Spleen (tissue), 11 donors: ENCODE measurements around the gene FRRS1. TPM values are rescaled to one million over a fixed set of nuclear protein-coding genes. Genes with fewer than 3 reads are reported as not detected.
"Not testable (repeated sequence)": the region's sequence is repeated elsewhere in the genome, so short reads cannot be mapped to it uniquely, and the experiment has no call there.

Experiments used
- DNase-seq: peaks from one replicate; pipeline ENCODE4 v3.0.0-alpha.2; 2020
- H3K27ac ChIP-seq, 8 donors: fragments of 200-600 bp; sonication (generic) in 7 of 8; 1 replicate in 4 of 8; 2 replicates in 4 of 8; pipeline versions ENCODE4 v1.5.0 to v1.8.0; 2016 to 2021; ENCODE audit warnings: inconsistent platforms in 4 of 8, mild to moderate bottlenecking in 4 of 8, moderate library complexity in 1 of 8
- H3K27me3 ChIP-seq, 7 donors: fragments of 200-600 bp; sonication (generic) in 6 of 7; replicated peaks in 1 of 7; 1 replicate in 4 of 7; 2 replicates in 3 of 7; pipeline versions ENCODE4 v1.5.0 to v1.8.0; 2016 to 2021; ENCODE audit warnings: inconsistent platforms in 3 of 7, mild to moderate bottlenecking in 1 of 7
- H3K36me3 ChIP-seq, 6 donors: fragments of 200-600 bp; sonication (generic) in 5 of 6; 1 replicate in 4 of 6; 2 replicates in 2 of 6; pipeline versions ENCODE4 v1.5.0 to v1.8.0; 2016 to 2021; ENCODE audit warnings: inconsistent platforms in 2 of 6
- H3K4me1 ChIP-seq, 6 donors: fragments of 200-600 bp; sonication (generic) in 5 of 6; 1 replicate in 3 of 6; 2 replicates in 3 of 6; pipeline versions ENCODE4 v1.5.0 to v1.8.0; 2016 to 2021; ENCODE audit warnings: inconsistent platforms in 3 of 6
- H3K4me3 ChIP-seq, 8 donors: fragments of 200-600 bp; sonication (generic) in 7 of 8; 1 replicate in 4 of 8; 2 replicates in 4 of 8; pipeline versions ENCODE4 v1.5.0 to v1.8.0; 2016 to 2021; ENCODE audit warnings: inconsistent platforms in 4 of 8, mild to moderate bottlenecking in 4 of 8, moderate library complexity in 2 of 8
- H3K9me3 ChIP-seq, 8 donors: fragments of 200-600 bp; sonication (generic) in 7 of 8; 1 replicate in 4 of 8; 2 replicates in 4 of 8; pipeline versions ENCODE4 v1.5.0 to v1.8.0; 2016 to 2021; ENCODE audit warnings: inconsistent platforms in 4 of 8
- POLR2A ChIP-seq, 3 donors: fragments of 450-650 bp; IDR thresholded peaks; one replicate each; pipeline ENCODE4 v1.5.1; 2017; ENCODE audit warnings: antibody characterized with exemption in 3 of 3, mild to moderate bottlenecking in 1 of 3
- POLR2AphosphoS5 ChIP-seq, 3 donors: sonication (generic); formaldehyde crosslinking; IDR thresholded peaks; one replicate each; pipeline ENCODE4 v1.5.1; 2017; ENCODE audit warnings: antibody characterized with exemption in 3 of 3
- WGBS, 5 donors: extraction: QIAGEN DNeasy Blood & Tissue Kit in 3 of 5; methylation state at CpG; one replicate each; pipeline versions ENCODE4 v1.1.5 to v1.1.7; 2013 to 2018; 5-methylcytosine and 5-hydroxymethylcytosine counted together
- intact Hi-C: fragments of 100-400 bp; cut with DNase I; formaldehyde crosslinking; loops from one replicate; pipeline ENCODE4 v1.15.0; 2023; ENCODE audit warnings: low total_unique reads
- polyA plus RNA-seq, 3 donors: library from polyadenylated mRNA; stranded (reverse); fragments of 200-250 nt; gene quantifications; one replicate each; pipeline ENCODE4 v1.2.1, GENCODE V29; 2013
- total RNA-seq, 7 donors: library from RNA; depleted of rRNA in 3 of 7; stranded (reverse); fragments of >200 nt in 3 of 7; fragmentation: NEBNext Ultra II Directional in 4 of 7; extraction: Animal tissue kit (Norgen Biotek cat#: 25700) in 4 of 7; gene quantifications; one replicate each; pipeline versions ENCODE4 v1.1.0 to v1.2.1, GENCODE V29; 2016 to 2021
- TF ChIP-seq, protein P1 (sequence below), 11 experiments: fragments of 200-600 bp in 7 of 11; fragments of 450-650 bp in 4 of 11; sonication (generic) in 4 of 11; IDR thresholded peaks in 8 of 11; conservative IDR thresholded peaks in 3 of 11; 1 replicate in 7 of 11; 2 replicates in 4 of 11; pipeline versions ENCODE4 v1.4.0 to v1.8.0; 2016 to 2021; ENCODE audit warnings: antibody characterized with exemption in 11 of 11, inconsistent platforms in 4 of 11, mild to moderate bottlenecking in 1 of 11
- donor health status: healthy with polysubstance abuse.
- donor health status: DM: no; HTN: no; CAD: no; lungs with moderate emphysema.
- donor health status: DM: no; HTN: no; CAD: no.
- donor health status: Bipolar disorder and iron deficiency.
- donor health status: healthy.
- donor health status: DM: no; HTN: no; CAD: no.
- donor health status: DM: yes; HTN: yes; CAD: no.

The FRRS1 gene
- total and polyA plus RNA-seq, 10 donors, result 0.13 to 7.3 (median 4.4) TPM

DNA sequence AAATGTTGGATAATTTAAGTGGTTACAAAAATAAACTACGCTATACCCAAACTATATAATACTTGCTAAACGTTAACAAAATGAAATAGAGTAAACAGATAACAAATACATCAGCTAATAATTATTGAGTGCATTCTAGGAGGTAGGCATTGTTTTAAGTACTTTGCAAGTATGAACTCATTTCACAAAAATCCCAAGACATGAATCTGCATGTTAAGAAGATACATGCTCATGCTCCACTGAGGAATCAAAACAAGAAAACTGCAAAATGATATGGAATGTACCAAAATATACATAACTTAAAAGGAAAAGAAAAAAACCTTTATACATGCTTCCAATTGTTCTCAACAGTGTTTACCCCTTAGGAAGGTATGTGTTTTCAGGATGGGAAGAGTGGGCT lies 2.5 kb downstream of the FRRS1 start:
- TF ChIP-seq POLR2A (IDR thresholded peaks at IDR 0.05) (no peak), POLR2AphosphoS5 (IDR thresholded peaks at IDR 0.05) (no peak)
- TF ChIP-seq, protein P1, sequence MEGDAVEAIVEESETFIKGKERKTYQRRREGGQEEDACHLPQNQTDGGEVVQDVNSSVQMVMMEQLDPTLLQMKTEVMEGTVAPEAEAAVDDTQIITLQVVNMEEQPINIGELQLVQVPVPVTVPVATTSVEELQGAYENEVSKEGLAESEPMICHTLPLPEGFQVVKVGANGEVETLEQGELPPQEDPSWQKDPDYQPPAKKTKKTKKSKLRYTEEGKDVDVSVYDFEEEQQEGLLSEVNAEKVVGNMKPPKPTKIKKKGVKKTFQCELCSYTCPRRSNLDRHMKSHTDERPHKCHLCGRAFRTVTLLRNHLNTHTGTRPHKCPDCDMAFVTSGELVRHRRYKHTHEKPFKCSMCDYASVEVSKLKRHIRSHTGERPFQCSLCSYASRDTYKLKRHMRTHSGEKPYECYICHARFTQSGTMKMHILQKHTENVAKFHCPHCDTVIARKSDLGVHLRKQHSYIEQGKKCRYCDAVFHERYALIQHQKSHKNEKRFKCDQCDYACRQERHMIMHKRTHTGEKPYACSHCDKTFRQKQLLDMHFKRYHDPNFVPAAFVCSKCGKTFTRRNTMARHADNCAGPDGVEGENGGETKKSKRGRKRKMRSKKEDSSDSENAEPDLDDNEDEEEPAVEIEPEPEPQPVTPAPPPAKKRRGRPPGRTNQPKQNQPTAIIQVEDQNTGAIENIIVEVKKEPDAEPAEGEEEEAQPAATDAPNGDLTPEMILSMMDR (IDR thresholded peaks at IDR 0.05 in 8 of 11, conservative IDR thresholded peaks at IDR 0.05 in 3 of 11), result no peak
- Histone ChIP-seq H3K4me1 (peaks cover 4 to 30% (median 13%) of the 10 kb centered on the region in 6 donors), H3K27me3 (no peaks in the 10 kb centered on the region), H3K27ac (no peak overlapping the region), H3K9me3 (peaks cover 0 to 5% (median 1%) of the 10 kb centered on the region in 8 donors), H3K4me3 (no peak overlapping the region), H3K36me3 (no peaks in the 10 kb centered on the region)
- DNase-seq, result no peak
- intact Hi-C loops, result no loop called here
- 88 to 99% (median 94%) methylated on average over 2 of the region's 2 CpGs for WGBS, 5 donors

DNA sequence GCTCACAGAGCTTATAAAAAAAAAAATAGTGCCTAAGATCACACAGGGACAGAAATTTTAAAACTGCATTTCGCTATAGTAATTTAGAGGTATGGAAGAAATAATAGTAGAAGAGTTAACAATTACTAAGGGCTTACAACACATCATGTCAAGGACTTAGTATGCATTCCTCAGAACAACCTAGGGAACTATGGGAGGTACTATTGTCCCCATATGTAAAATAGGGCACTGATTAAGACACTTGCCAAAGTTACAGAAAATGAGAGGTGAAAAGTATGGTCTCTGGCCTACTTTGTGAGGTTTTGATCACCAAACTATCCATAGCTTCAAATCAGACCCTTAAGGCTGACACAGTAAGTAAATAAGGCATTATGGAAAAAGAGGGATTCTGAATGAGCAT lies 4.7 kb downstream of the FRRS1 start:
- Histone ChIP-seq H3K27ac (no peak overlapping the region), H3K4me3 (no peak overlapping the region), H3K36me3 (no peaks in the 10 kb centered on the region), H3K9me3 (peaks cover 0 to 10% (median 3%) of the 10 kb centered on the region in 8 donors), H3K4me1 (peaks cover 2 to 40% (median 18%) of the 10 kb centered on the region in 6 donors), H3K27me3 (no peaks in the 10 kb centered on the region)
- TF ChIP-seq, protein P1 (IDR thresholded peaks at IDR 0.05 in 8 of 11, conservative IDR thresholded peaks at IDR 0.05 in 3 of 11), result no peak
- TF ChIP-seq POLR2A (IDR thresholded peaks at IDR 0.05), result no peak
- TF ChIP-seq POLR2AphosphoS5 (IDR thresholded peaks at IDR 0.05), result no peak
- 86 to 98% (median 91%) methylated on average over 1 of the region's 1 CpG for WGBS, 5 donors
- intact Hi-C loops, result no loop called here
- no peak for DNase-seq

DNA sequence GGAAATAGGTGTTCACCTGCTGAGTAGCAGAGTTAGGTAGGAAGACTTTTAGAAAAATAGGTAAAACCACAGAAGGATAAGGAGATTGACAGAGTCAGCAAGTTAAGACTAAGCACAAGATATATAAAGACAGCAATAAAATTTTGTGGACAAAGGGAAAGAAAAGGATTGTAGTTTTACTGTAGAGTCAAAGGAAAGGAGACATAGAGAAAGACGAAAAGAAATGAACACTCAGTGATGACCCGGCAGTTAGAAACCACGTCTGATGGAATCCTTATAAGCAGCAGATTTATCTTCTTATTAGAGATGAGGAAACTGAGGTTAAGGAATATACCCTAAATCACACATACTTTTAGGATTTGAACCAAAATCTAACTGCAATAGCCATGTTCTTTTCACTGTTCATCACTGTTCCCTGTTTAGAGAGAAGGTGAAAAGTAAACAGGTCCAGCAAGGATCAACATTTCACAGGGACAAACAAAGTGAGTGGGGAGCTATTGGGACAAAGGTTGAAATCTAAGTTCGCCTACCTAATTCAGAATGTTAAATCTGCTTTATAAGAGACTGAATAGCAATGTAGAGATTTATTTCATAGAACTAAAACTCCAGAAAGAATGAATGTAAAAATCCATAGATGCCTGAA lies 6.8 kb downstream of the FRRS1 start:
- DNase-seq, result no peak
- Histone ChIP-seq H3K36me3 (no peaks in the 10 kb centered on the region), H3K27ac (peak overlapping the region in 2 of 8 donors; percentile 12 to 61), H3K4me3 (no peak overlapping the region), H3K27me3 (no peaks in the 10 kb centered on the region), H3K4me1 (peaks cover 0 to 22% (median 8%) of the 10 kb centered on the region in 6 donors), H3K9me3 (peaks cover 0 to 10% (median 3%) of the 10 kb centered on the region in 8 donors)
- TF ChIP-seq, protein P1 (IDR thresholded peaks at IDR 0.05 in 8 of 11, conservative IDR thresholded peaks at IDR 0.05 in 3 of 11), result no peak
- TF ChIP-seq POLR2A (IDR thresholded peaks at IDR 0.05) (no peak), POLR2AphosphoS5 (IDR thresholded peaks at IDR 0.05) (no peak)
- intact Hi-C loops, result no loop called here
- WGBS, 5 donors, result 78 to 94% (median 91%) methylated on average over 4 of the region's 4 CpGs

DNA sequence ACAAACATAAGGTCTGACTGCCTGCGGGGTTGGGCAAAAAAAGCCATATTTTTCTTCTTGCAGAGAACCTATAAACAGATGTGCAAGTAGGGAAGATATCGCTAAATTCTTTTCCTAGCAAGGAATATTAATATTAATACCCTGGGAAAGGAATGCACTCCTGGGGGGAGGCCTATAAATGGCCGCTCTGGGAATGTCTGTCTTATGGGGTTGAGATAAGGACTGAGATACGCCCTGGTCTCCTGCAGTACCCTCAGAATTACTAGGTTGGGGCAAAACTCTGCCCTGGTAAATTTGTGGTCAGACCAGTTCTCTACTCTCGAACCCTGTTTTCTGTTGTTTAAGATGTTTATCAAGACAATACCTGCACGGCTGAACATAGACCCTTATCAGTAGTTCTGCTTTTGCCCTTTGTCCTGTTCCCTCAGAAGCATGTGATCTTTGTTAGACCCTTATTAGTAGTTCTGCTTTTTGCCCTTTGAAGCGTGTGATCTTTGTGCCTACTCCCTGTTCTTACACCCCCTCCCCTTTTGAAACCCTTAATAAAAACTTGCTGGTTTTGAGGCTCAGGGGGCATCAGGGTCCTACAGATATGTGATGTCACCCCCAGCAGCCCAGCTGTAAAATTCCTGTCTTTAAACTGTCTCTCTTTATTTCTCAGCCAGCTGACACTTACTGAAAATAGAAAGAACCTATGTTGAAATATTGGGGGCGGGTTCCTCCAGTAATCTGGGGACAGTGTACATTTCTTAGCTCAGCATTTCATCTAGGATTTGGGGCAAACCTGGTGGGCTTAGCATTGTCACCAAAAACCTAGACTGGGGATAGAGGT lies 7.5 kb downstream of the FRRS1 start:
- H3K4me3 ChIP-seq, H3K27me3 ChIP-seq, H3K36me3 ChIP-seq, DNase-seq, intact Hi-C loops: not testable (repeated sequence)
- Histone ChIP-seq H3K27ac (peak overlapping the region in 3 of 8 donors; percentile 3 to 61 (median 12)), H3K4me1 (peaks cover 0 to 22% (median 8%) of the 10 kb centered on the region in 6 donors), H3K9me3 (peaks cover 0 to 10% (median 3%) of the 10 kb centered on the region in 8 donors)
- 70 to 77% (median 76%) methylated on average over 8 of the region's 8 CpGs for WGBS, 5 donors
